Endothelial cell (in vitro differentiated cells): ENCODE measurements around the gene SEPTIN1. TPM values are rescaled to one million over a fixed set of nuclear protein-coding genes. Genes with fewer than 3 reads are reported as not detected.
"Not testable (repeated sequence)": the region's sequence is repeated elsewhere in the genome, so short reads cannot be mapped to it uniquely, and the experiment has no call there.

Experiments used
- DNase-seq: peaks from one replicate; pipeline ENCODE4 v3.0.0; 2021; ENCODE audit warnings: low spot score
- H3K27ac Mint-ChIP-seq: one replicate; pipeline ENCODE4 v1.8.0; 2021; ENCODE audit warnings: mixed read lengths, inconsistent platforms; ENCODE audit not compliant: unreplicated experiment
- H3K27me3 Mint-ChIP-seq: one replicate; pipeline ENCODE4 v1.8.0; 2021; ENCODE audit warnings: mild to moderate bottlenecking, moderate library complexity, mixed read lengths, inconsistent platforms; ENCODE audit not compliant: unreplicated experiment
- H3K36me3 Mint-ChIP-seq: one replicate; pipeline ENCODE4 v1.8.0; 2021; ENCODE audit warnings: mild to moderate bottlenecking, low read depth, mixed read lengths, inconsistent platforms; ENCODE audit not compliant: unreplicated experiment
- H3K4me1 Mint-ChIP-seq: one replicate; pipeline ENCODE4 v1.8.0; 2021; ENCODE audit warnings: mild to moderate bottlenecking, mixed read lengths, inconsistent platforms; ENCODE audit not compliant: unreplicated experiment
- H3K4me3 Mint-ChIP-seq: one replicate; pipeline ENCODE4 v1.8.0; 2021; ENCODE audit warnings: mild to moderate bottlenecking, mixed read lengths, inconsistent platforms; ENCODE audit not compliant: unreplicated experiment
- H3K9me3 Mint-ChIP-seq: one replicate; pipeline ENCODE4 v1.8.0; 2021; ENCODE audit warnings: mixed read lengths, inconsistent platforms; ENCODE audit not compliant: unreplicated experiment
- CTCF ChIP-seq: fragments of 200-600 bp; sonication (generic); IDR thresholded peaks from one replicate; pipeline ENCODE4 v1.5.0; 2021; ENCODE audit warnings: antibody characterized with exemption; ENCODE audit not compliant: unreplicated experiment
- total RNA-seq: library from RNA; stranded (reverse); fragmentation: NEBNext Ultra II Directional; extraction: Animal tissue kit (Norgen Biotek cat#: 25700); gene quantifications from one replicate; pipeline ENCODE4 v1.2.1, GENCODE V29; 2021; ENCODE audit not compliant: unreplicated experiment

The SEPTIN1 gene
- total RNA-seq, 1 donor from 2014 or later, result 1.6 TPM

DNA sequence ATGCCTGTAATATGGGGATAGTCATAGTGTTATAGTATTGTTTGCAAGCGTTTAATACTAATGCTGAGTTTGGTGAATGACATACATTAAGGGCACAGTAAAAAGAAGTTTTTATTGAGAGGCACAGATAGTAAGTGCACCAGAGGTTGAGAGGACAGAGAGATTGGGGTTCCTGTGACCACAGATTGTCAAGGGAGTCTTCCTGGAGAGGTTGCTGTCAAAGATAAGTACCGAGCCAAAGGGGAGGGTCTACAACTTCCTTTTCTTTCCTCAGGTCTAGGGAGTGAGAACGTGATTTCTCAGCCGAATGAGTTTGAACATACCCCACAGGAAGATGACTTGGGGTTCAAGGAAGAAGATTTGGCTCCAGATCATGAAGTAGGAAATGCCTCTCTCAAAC lies 14.7 kb upstream of the SEPTIN1 start:
- Mint-ChIP-seq H3K27me3 (peaks cover 21% of the 10 kb centered on the region), H3K4me1 (peaks cover 37% of the 10 kb centered on the region), H3K9me3 (no peaks in the 10 kb centered on the region), H3K4me3 (peak overlapping the region; percentile 68), H3K36me3 (peaks cover 13% of the 10 kb centered on the region), H3K27ac (peak overlapping the region; percentile 65)
- DNase-seq, result no peak
- TF ChIP-seq CTCF, result no peak

DNA sequence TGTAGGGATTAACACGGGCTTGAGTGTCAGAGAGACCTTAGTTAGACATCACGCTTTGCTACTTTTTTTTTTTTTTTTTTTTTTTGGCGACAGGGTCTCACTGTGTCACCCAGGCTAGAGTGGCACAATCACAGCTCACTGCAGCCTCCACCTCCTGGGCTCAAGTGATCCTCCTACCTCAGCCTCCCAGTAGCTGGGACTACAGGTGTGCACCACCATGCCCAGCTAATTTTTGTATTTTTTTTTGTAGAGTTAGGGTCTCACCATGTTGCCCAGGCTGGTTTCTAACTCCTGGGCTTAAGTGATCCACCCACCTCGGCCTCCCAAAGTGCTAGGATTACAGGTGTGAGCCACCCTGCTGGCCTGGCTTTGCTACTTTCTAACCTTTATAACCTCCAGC lies 14.3 kb upstream of the SEPTIN1 start:
- Mint-ChIP-seq H3K4me1 (peaks cover 34% of the 10 kb centered on the region), H3K36me3 (peaks cover 13% of the 10 kb centered on the region), H3K4me3 (peak overlapping the region; percentile 97), H3K27ac (peak overlapping the region; percentile 65), H3K27me3 (peaks cover 21% of the 10 kb centered on the region)
- not testable (repeated sequence) for H3K9me3 Mint-ChIP-seq, DNase-seq

- Mint-ChIP-seq H3K27me3 (peaks cover 21% of the 10 kb centered on the region), H3K4me3 (peak overlapping the region; percentile 97), H3K4me1 (peaks cover 32% of the 10 kb centered on the region), H3K9me3 (no peaks in the 10 kb centered on the region), H3K27ac (peak overlapping the region; percentile 90), H3K36me3 (peaks cover 13% of the 10 kb centered on the region)
- no peak for DNase-seq
- no peak for TF ChIP-seq CTCF
These were observed 13.7 kb upstream of the SEPTIN1 start for GRCh38 chr16:30395992-30396585.

DNA sequence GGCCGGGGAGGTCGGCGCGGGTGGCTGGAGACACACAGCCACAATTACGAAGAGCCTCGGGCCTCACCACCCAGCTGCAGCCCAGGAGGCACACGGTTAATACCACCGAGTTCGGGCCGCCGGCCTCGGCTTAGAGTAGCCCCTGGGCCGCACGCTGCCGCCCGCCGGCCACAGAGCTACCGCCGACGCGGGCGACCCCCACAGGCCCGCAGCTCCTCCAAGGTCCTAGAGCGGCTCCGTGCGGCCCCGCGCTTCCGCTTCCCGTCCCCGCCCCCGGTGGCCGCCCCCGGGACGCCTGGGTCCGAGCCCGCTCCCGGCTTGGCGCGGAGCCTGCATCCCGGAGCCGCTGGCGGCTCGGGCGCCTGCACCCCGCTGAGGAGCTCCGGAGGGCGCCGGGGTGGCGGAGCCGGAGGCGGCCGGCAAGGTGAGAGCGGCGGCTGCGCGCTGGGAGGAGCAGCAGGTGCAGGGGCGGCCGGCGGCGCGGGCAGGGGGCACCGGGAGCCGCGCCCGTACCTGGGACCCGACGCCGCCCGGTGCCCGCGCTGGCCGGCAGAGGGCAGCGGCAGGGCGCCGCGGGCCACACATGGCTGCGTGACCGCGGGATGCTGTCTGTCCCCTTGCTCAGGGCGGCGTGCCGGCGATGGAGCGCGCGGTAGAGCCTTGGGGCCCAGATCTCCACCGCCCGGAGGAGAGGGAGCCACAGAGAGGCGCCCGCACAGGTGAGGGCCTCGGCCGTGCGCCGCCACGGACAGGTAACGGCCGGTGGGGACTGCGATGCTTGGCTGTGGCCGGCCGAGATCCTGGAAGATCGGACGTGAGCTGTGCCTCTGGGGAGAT lies 13.0 kb upstream of the SEPTIN1 start, which contains the start of gene ZNF48:
TSS of gene ZNF48 (plus strand) at position 266 of the 837 bp plus-strand sequence. CDS start at position 641, 375 bp downstream.
- Mint-ChIP-seq H3K27me3 (peaks cover 21% of the 10 kb centered on the region), H3K36me3 (peaks cover 13% of the 10 kb centered on the region), H3K4me3 (peak within 1 kb of the TSS; percentile 97), H3K4me1 (peaks cover 32% of the 10 kb centered on the region), H3K9me3 (no peaks in the 10 kb centered on the region), H3K27ac (peak within 1 kb of the TSS; percentile 99)
- peak; percentile 41 for TF ChIP-seq CTCF
- peak; percentile 80 for DNase-seq

DNA sequence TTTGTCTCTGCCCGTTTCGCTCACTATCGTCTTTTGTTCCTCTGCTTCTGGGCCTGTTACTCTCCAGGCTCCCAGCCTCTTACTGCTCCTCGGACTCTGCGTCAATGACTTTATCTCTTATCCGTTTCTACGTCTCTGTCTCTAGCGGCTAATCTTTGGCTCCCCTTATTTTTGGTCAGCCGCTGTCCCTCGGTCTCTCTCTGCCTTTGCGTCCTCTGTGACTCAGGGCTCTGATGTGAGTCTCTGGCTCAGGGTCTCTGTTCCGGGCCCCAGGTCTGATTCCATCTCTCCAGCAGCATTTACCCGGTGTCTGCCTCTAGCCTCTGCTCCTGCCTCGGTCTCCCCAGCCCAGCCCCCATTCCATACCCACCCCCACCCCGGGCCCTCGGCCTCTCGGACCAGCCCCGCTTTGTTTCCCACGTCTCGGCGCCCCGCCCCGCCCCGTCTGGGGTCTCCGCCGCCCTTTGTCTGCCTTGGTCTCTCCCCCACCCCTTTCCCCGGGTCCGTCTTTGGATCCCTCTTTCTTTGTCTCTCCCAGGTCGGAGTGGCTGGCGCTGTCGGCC lies 12.3 kb upstream of the SEPTIN1 start:
- H3K27me3 Mint-ChIP-seq, result peaks cover 21% of the 10 kb centered on the region
- DNase-seq, result no peak
- H3K4me1 Mint-ChIP-seq, result peaks cover 28% of the 10 kb centered on the region
- TF ChIP-seq CTCF, result no peak
- H3K36me3 Mint-ChIP-seq, result peaks cover 13% of the 10 kb centered on the region
- H3K27ac Mint-ChIP-seq, result peak overlapping the region; percentile 99
- H3K9me3 Mint-ChIP-seq, result no peaks in the 10 kb centered on the region
- peak overlapping the region; percentile 92 for H3K4me3 Mint-ChIP-seq
